H1 (cell line): ENCODE measurements around the gene ARID5B. TPM values are rescaled to one million over a fixed set of nuclear protein-coding genes. Genes with fewer than 3 reads are reported as not detected.

Source experiments
- HDAC2 ChIP-seq, 2 experiments: fragments of 300-600 bp in 1 of 2; sonication (generic) in 1 of 2; IDR thresholded peaks; 2 replicates each; pipeline ENCODE4 v1.6.1; 2011 to 2012; ENCODE audit warnings: low read depth in 2 of 2, low read length in 2 of 2, mild to moderate bottlenecking in 2 of 2, moderate library complexity in 2 of 2, borderline replicate concordance in 1 of 2, inconsistent platforms in 1 of 2
- POLR2AphosphoS5 ChIP-seq: IDR thresholded peaks from 2 replicates; pipeline ENCODE4 v1.6.1; 2011; ENCODE audit warnings: low read depth, low read length
- POU5F1 ChIP-seq: IDR thresholded peaks from 2 replicates; pipeline ENCODE4 v1.6.1; 2011; ENCODE audit warnings: low read depth, mild to moderate bottlenecking, low read length, moderate library complexity
- polyA plus RNA-seq, 7 experiments: library from polyadenylated mRNA; depleted of rRNA in 3 of 7; stranded (reverse) in 5 of 7; unstranded in 2 of 7; fragments of >200 nt in 5 of 7; fragments of 200-250 nt in 2 of 7; gene quantifications; 1 replicate in 5 of 7; 2 replicates in 1 of 7; 4 replicates in 1 of 7; pipeline versions ENCODE4 v1.2.1 to v1.2.3, GENCODE V29; 2011 to 2013; ENCODE audit warnings: missing spikeins in 2 of 7, mixed read lengths in 2 of 7
- total RNA-seq: library from RNA; stranded (reverse); fragmentation: NEBNext Ultra II Directional; extraction: Animal tissue kit (Norgen Biotek cat#: 25700); gene quantifications from 2 replicates; pipeline ENCODE4 v1.2.1, GENCODE V29; 2021

ARID5B gene
- total and polyA plus RNA-seq, 2 of the 8 experiments (the other 6 are each of a cell fraction or from before 2014, with no cell fraction given): 0.21 to 1.1 TPM

DNA sequence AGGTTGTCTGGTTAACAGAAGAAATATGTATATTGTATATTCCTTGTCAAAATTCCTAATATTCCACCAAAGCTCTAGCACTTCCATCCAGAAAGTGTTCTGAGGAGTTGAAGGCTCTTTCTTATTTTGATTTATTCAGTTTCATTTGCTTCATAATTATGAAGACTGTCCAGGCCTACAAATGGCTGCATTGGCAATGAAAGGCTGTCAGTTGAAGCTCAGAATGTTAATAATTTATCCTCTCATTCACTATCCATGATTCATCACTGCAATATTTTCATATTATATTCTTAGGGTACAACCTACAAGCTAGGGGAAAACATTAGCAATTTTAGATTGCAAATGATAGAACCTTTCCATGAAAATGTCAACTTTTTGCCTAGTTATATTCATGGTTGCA is 57.3 kb downstream of the ARID5B start (continued):
- TF ChIP-seq POLR2AphosphoS5 (no peak), POU5F1 (no peak), HDAC2 (IDR thresholded peaks at IDR 0.05; ENCODE audit: borderline replicate concordance in 1 of 2, low read depth in 2 of 2, low read length in 2 of 2) (no peak)
